ENCODE data around the gene FBXL5. TPM values are rescaled to one million over a fixed set of nuclear protein-coding genes. Genes with fewer than 3 reads are reported as not detected.

The FBXL5 gene
- total RNA-seq, 2 experiments from 2014 or later = 43.5 to 102 TPM

DNA sequence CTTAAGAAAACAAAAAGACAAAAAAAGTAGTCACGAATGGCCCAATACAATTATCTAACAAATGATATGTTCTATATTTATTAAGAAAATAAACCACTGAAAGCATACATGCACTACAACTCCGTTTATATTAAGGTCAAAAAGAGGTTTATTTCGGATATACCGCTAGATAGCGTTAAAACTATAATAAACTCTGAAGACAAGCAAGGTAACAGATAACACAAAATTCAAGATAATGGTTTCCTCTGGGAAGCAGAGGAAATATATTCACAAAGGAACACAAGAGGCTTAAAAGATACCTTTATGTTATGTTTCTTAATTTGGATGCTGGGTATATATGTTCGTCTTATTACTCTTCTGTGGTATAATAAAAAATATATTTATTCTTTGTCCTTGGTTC, 21.7 kb upstream of the FBXL5 start:
- Histone ChIP-seq H3K4me3 (ENCODE audit: low read depth, low read length, poor library complexity, severe bottlenecking) (peak overlapping the region; percentile 90), H3K9me3 (ENCODE audit: low read length) (peaks cover 6% of the 10 kb centered on the region; the same call in 1 of the 2 replicates), H4K20me1 (ENCODE audit: insufficient read depth, low read length) (no peaks in the 10 kb centered on the region; the same call in 1 of the 2 replicates), H3K4me2 (ENCODE audit: low read length) (peak overlapping the region; percentile 78), H3K27ac (ENCODE audit: low read depth, low read length, poor library complexity, severe bottlenecking) (peak overlapping the region; percentile 82), H3K4me1 (ENCODE audit: insufficient read depth, low read length, poor library complexity, severe bottlenecking) (peaks cover 68% of the 10 kb centered on the region), H3K79me2 (ENCODE audit: insufficient read depth, low read depth, low read length) (peaks cover 95% of the 10 kb centered on the region), H3K36me3 (ENCODE audit: insufficient read depth, low read length) (peaks cover 34% of the 10 kb centered on the region), H2AFZ (ENCODE audit: low read length) (no peak overlapping the region), H3K9me2 (ENCODE audit: insufficient read depth, low read length) (no peaks in the 10 kb centered on the region)
- BruUV-seq (replicated peaks) = no TSS peak
- no peak for DNase-seq (ENCODE audit: low spot score)
- CTCF ChIA-PET (ENCODE audit: unreplicated experiment) = no interaction called here
- TF ChIP-seq, protein P1, sequence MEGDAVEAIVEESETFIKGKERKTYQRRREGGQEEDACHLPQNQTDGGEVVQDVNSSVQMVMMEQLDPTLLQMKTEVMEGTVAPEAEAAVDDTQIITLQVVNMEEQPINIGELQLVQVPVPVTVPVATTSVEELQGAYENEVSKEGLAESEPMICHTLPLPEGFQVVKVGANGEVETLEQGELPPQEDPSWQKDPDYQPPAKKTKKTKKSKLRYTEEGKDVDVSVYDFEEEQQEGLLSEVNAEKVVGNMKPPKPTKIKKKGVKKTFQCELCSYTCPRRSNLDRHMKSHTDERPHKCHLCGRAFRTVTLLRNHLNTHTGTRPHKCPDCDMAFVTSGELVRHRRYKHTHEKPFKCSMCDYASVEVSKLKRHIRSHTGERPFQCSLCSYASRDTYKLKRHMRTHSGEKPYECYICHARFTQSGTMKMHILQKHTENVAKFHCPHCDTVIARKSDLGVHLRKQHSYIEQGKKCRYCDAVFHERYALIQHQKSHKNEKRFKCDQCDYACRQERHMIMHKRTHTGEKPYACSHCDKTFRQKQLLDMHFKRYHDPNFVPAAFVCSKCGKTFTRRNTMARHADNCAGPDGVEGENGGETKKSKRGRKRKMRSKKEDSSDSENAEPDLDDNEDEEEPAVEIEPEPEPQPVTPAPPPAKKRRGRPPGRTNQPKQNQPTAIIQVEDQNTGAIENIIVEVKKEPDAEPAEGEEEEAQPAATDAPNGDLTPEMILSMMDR (conservative IDR thresholded peaks at IDR 0.05; ENCODE audit: low read length) = no peak
- intact Hi-C loops (cut with micrococcal nuclease; ENCODE audit: unreplicated experiment) = no loop called here
- POLR2A ChIA-PET = interaction anchor here (1.3 to 8.4 kb wide), 4 partner anchors 12 to 39 kb away, joined by 3 to 67 read pairs (median 6); partner anchors contain the start of gene FBXL5

DNA sequence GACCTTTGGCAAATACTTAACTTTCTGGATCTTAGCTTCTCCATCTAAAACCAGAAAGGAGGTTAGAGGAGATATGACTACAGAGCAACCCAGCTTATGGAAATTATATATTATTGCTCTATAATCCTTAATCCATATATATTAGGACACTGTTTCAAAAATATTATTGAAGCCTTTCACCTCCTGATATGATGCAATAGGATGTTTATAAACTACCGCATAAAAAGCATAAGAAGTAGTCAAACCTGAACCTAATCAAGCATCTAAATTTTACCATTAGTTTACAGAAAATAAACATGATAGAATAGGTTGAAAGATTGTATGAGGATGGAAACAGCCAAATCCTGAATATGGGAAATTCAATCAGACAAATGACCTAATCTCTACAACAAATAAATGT, 20.9 kb upstream of the FBXL5 start:
- no peak for DNase-seq (ENCODE audit: low spot score)
- Histone ChIP-seq H3K79me2 (ENCODE audit: insufficient read depth, low read depth, low read length) (peaks cover 95% of the 10 kb centered on the region), H3K4me1 (ENCODE audit: insufficient read depth, low read length, poor library complexity, severe bottlenecking) (peaks cover 76% of the 10 kb centered on the region), H4K20me1 (ENCODE audit: insufficient read depth, low read length) (no peaks in the 10 kb centered on the region; the same call in 1 of the 2 replicates), H3K36me3 (ENCODE audit: insufficient read depth, low read length) (peaks cover 42% of the 10 kb centered on the region), H3K4me3 (ENCODE audit: low read depth, low read length, poor library complexity, severe bottlenecking) (peak overlapping the region; percentile 90), H3K9me2 (ENCODE audit: insufficient read depth, low read length) (no peaks in the 10 kb centered on the region), H3K27ac (ENCODE audit: low read depth, low read length, poor library complexity, severe bottlenecking) (peak overlapping the region; percentile 82), H3K9me3 (ENCODE audit: low read length) (peaks cover 6% of the 10 kb centered on the region; the same call in 1 of the 2 replicates), H2AFZ (ENCODE audit: low read length) (no peak overlapping the region), H3K4me2 (ENCODE audit: low read length) (peak overlapping the region; percentile 78)
- no TSS peak for BruUV-seq (replicated peaks)
- CTCF ChIA-PET (ENCODE audit: unreplicated experiment) = no interaction called here
- TF ChIP-seq EZH2phosphoT487 (IDR thresholded peaks at IDR 0.05; ENCODE audit: borderline replicate concordance, low read depth, low read length) = no peak
- TF ChIP-seq, protein P1 (conservative IDR thresholded peaks at IDR 0.05; ENCODE audit: low read length) = no peak
- POLR2A ChIA-PET = interaction anchor here (0.7 to 8.4 kb wide), 17 partner anchors 8 to 680 kb away, joined by 3 to 67 read pairs (median 4); partner anchors contain the start of gene FBXL5
- intact Hi-C loops (cut with micrococcal nuclease; ENCODE audit: unreplicated experiment) = no loop called here

DNA sequence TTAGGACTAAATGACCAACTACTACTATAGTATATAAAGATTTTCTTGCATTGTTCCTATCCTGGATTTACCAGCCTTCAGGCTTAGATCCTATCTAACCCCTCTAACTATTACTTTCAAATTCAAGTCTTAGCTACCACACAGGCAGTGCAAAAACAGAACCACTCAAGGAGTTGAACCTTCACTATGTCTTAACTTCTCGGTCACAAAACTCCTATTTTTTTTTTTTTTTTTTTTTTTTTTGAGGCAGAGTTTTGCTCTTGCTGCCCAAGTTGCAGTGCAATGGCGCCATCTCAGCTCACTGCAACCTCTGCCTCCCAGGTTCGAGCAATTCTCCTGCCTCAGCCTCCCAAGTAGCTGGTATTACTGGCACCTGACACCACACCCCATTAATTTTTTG, 20.2 kb upstream of the FBXL5 start:
- Histone ChIP-seq H3K9me3 (ENCODE audit: low read length) (peaks cover 6% of the 10 kb centered on the region; the same call in 1 of the 2 replicates), H2AFZ (ENCODE audit: low read length) (no peak overlapping the region), H3K4me1 (ENCODE audit: insufficient read depth, low read length, poor library complexity, severe bottlenecking) (peaks cover 83% of the 10 kb centered on the region), H3K4me2 (ENCODE audit: low read length) (peak overlapping the region; percentile 78), H4K20me1 (ENCODE audit: insufficient read depth, low read length) (no peaks in the 10 kb centered on the region; the same call in 1 of the 2 replicates), H3K4me3 (ENCODE audit: low read depth, low read length, poor library complexity, severe bottlenecking) (peak overlapping the region; percentile 90), H3K27ac (ENCODE audit: low read depth, low read length, poor library complexity, severe bottlenecking) (peak overlapping the region; percentile 82), H3K36me3 (ENCODE audit: insufficient read depth, low read length) (peaks cover 43% of the 10 kb centered on the region), H3K9me2 (ENCODE audit: insufficient read depth, low read length) (no peaks in the 10 kb centered on the region), H3K79me2 (ENCODE audit: insufficient read depth, low read depth, low read length) (peaks cover 89% of the 10 kb centered on the region)
- TF ChIP-seq, protein P1 (conservative IDR thresholded peaks at IDR 0.05; ENCODE audit: low read length) = no peak; the same call in 1 of the 2 replicates
- ChIA-PET CTCF (ENCODE audit: unreplicated experiment) (interaction anchor here (1.0 kb wide), 1 partner anchor 12 kb away, joined by 4 read pairs; no protein-coding TSS in a partner anchor), POLR2A (interaction anchor here (0.7 to 8.4 kb wide), 15 partner anchors 9 to 679 kb away, joined by 3 to 67 read pairs (median 4); partner anchors contain the start of gene FBXL5)
- no TSS peak for BruUV-seq (replicated peaks)
- intact Hi-C loops (cut with micrococcal nuclease; ENCODE audit: unreplicated experiment) = loop anchor here (1.0 to 2.0 kb wide), 2 partner anchors 196 to 673 kb away; partner anchors contain the start of gene CPEB2
- peak; percentile 49 for DNase-seq (ENCODE audit: low spot score)
